ENCODE measurements around the gene ZNF30.
"Not testable (repeated sequence)": the region's sequence is repeated elsewhere in the genome, so short reads cannot be mapped to it uniquely, and the experiment has no call there.

ZNF30 gene

DNA sequence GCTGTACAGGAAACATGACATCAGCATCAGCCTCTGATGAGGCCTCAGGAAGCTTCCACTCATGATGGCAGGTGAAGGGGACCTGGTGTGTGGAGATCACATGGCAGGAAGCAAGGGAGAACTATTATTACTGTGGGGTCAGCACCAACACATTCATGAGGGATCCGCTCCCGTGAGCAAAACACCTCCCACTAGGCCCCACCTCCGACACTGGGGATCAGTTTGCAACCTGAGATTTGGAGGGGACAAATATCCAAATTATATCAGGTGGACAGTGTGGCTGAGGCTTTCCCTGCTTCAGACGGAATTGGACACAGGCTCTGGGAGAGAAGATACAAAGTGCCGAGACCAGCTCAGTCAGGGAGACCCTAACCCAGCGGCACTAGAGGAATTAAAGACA is 43.0 kb downstream of the ZNF30 start:
- no peak for TF ChIP-seq ZFX (IDR thresholded peaks at IDR 0.05)
- TF ChIP-seq, protein P1, sequence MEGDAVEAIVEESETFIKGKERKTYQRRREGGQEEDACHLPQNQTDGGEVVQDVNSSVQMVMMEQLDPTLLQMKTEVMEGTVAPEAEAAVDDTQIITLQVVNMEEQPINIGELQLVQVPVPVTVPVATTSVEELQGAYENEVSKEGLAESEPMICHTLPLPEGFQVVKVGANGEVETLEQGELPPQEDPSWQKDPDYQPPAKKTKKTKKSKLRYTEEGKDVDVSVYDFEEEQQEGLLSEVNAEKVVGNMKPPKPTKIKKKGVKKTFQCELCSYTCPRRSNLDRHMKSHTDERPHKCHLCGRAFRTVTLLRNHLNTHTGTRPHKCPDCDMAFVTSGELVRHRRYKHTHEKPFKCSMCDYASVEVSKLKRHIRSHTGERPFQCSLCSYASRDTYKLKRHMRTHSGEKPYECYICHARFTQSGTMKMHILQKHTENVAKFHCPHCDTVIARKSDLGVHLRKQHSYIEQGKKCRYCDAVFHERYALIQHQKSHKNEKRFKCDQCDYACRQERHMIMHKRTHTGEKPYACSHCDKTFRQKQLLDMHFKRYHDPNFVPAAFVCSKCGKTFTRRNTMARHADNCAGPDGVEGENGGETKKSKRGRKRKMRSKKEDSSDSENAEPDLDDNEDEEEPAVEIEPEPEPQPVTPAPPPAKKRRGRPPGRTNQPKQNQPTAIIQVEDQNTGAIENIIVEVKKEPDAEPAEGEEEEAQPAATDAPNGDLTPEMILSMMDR (conservative IDR thresholded peaks at IDR 0.05), result no peak
- no peak overlapping the region for H3K27ac ChIP-seq

DNA sequence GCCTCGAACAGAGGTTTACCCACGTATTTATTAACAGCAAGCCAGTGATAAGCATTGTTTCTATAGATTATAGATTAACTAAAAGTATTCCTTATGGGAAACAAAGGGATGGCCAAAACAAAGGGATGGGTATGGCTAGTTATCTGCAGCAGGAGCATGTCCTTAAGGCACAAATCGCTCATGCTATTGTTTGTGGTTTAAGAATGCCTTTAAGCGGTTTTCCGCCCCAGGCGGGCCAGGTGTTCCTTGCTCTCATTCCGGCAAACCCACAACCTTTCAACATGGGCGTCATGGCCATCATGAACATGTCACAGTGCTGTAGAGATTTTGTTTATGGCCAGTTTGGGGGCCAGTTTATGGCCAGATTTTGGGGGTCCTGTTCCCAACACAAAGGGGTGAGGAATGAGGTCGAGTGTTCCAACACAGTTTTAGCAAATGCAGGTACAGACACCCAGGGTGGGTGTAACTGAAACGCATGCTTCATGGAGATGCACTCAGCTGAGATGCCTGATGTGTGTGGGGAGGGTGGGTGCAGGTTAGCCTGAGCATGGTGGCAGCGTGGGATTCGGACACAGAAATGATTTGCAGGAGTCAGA is 43.6 kb downstream of the ZNF30 start:
- not testable (repeated sequence) for H3K27ac ChIP-seq

GRCh38 chr19:34972163-34972705 is 45.5 kb downstream of the ZNF30 start:
- TF ChIP-seq, protein P1 (conservative IDR thresholded peaks at IDR 0.05), result no peak
- TF ChIP-seq ZFX (IDR thresholded peaks at IDR 0.05), result no peak
- no peak overlapping the region for H3K27ac ChIP-seq

- H3K27ac ChIP-seq, result no peak overlapping the region
- TF ChIP-seq ZFX (IDR thresholded peaks at IDR 0.05), result no peak
- TF ChIP-seq, protein P1 (conservative IDR thresholded peaks at IDR 0.05), result no peak
These were observed 47.9 kb downstream of the ZNF30 start for GRCh38 chr19:34974646-34975045.

DNA sequence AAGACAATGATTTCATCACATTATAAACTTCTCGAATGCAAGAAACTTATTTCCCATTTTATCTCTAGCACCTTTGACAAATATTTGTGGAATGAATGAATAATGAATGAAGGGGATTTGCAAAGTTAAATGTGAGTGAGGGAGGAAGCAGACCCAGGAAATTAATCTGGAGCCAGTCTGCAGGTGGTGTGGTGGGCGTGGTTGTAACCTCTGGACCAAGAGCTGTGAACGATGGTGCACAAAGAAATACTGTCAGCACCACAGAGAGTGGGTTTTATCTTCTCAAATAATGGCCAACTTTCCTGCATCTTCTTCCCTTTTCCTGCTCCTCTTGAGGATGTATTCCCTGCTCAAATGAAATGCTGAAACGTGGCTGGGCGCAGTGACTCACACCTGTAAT is 48.4 kb downstream of the ZNF30 start:
- no peak for TF ChIP-seq ZFX (IDR thresholded peaks at IDR 0.05)
- TF ChIP-seq, protein P1 (conservative IDR thresholded peaks at IDR 0.05), result no peak

GRCh38 chr19:34976611-34977010 is 49.9 kb downstream of the ZNF30 start:
- TF ChIP-seq ZFX (IDR thresholded peaks at IDR 0.05), result no peak
- TF ChIP-seq, protein P1 (conservative IDR thresholded peaks at IDR 0.05), result no peak
- no peak overlapping the region for H3K27ac ChIP-seq

More for the DNA sequence above, 48.4 kb downstream of the ZNF30 start:
- no peak overlapping the region for H3K27ac ChIP-seq

- H3K27ac ChIP-seq, result no peak overlapping the region
- TF ChIP-seq ZFX (IDR thresholded peaks at IDR 0.05), result no peak
- TF ChIP-seq, protein P1 (conservative IDR thresholded peaks at IDR 0.05), result no peak
These were observed 53.3 kb downstream of the ZNF30 start for GRCh38 chr19:34979819-34980640.

Measured in C4-2B (cell line).